Measurements from ENCODE around the gene PIN1. TPM values are rescaled to one million over a fixed set of nuclear protein-coding genes. Genes with fewer than 3 reads are reported as not detected.
A peak's percentile ranks its signal among the peaks of the same experiment; 100 is the strongest.

Gene PIN1
- polyA plus RNA-seq, 3 donors: 67.4 to 79.8 (median 68.3) TPM

- TF ChIP-seq CTCF (IDR thresholded peaks at IDR 0.05): no peak
- Histone ChIP-seq H3K4me3 (replicated peaks in 1 of 3; ENCODE audit: low read depth in 2 of 3, low read length in 3 of 3) (peak overlapping the region; percentile 61 to 93 (median 90)), H3K9me3 (replicated peaks in 1 of 2; ENCODE audit: control insufficient read depth in 1 of 2, insufficient read depth in 1 of 2, low read length in 2 of 2) (no peaks in the 10 kb centered on the region), H3K4me1 (ENCODE audit: control insufficient read depth in 1 of 2, insufficient read depth in 2 of 2, low read length in 2 of 2) (peaks cover 24 to 29% of the 10 kb centered on the region in 2 donors), H2AFZ (ENCODE audit: insufficient read depth, low read depth, low read length, poor library complexity, severe bottlenecking) (peak overlapping the region; percentile 99), H3K4me2 (replicated peaks; ENCODE audit: extremely low read depth, low read length, poor library complexity, severe bottlenecking) (peak overlapping the region; percentile 95), H3K27me3 (ENCODE audit: control insufficient read depth in 2 of 2, insufficient read depth in 2 of 2, low read length in 2 of 2) (no peaks in the 10 kb centered on the region), H3K27ac (ENCODE audit: low read depth in 1 of 2, low read length in 2 of 2) (peak overlapping the region; percentile 64 to 82), H3K9ac (ENCODE audit: insufficient read depth, low read length, poor library complexity, severe bottlenecking) (peak overlapping the region; percentile 79), H3K79me2 (ENCODE audit: insufficient read depth, low read length) (no peaks in the 10 kb centered on the region), H3K36me3 (replicated peaks in 1 of 2; ENCODE audit: control insufficient read depth in 1 of 2, insufficient read depth in 2 of 2, low read length in 2 of 2) (no peaks in the 10 kb centered on the region), H4K20me1 (ENCODE audit: insufficient read depth, low read length) (no peaks in the 10 kb centered on the region)
- no peaks in the 10 kb centered on the region for H3K36me3 Mint-ChIP-seq
- WGBS (ENCODE audit: insufficient coverage): 13% methylated on average over 17 of the region's 36 CpGs
- H3K27ac Mint-ChIP-seq: peak overlapping the region; percentile 52 to 100 (median 96)
- DNase-seq: peak in 2 of 3 donors; percentile 28 to 40
- H3K4me1 Mint-ChIP-seq: peaks cover 27% of the 10 kb centered on the region
- intact Hi-C loops (cut with micrococcal nuclease): loop anchor here (5.0 to 10.0 kb wide), 6 partner anchors 478 to 958 kb away; partner anchors contain the start of genes MBD3L1 (in 1 of the 2), ZNF317 (in 1 of the 2) and ZNF558 (in 1 of the 2)
- H3K4me3 Mint-ChIP-seq: peak overlapping the region; percentile 88 to 91
- peaks cover 0 to 2% (median 0%) of the 10 kb centered on the region in 3 donors for H3K27me3 Mint-ChIP-seq (ENCODE audit: low read depth in 3 of 3)
- peaks cover 0 to 2% (median 0%) of the 10 kb centered on the region in 7 donors for H3K9me3 Mint-ChIP-seq
Observed at GRCh38 chr19:9793071-9793591, 42.0 kb upstream of the PIN1 start.

DNA sequence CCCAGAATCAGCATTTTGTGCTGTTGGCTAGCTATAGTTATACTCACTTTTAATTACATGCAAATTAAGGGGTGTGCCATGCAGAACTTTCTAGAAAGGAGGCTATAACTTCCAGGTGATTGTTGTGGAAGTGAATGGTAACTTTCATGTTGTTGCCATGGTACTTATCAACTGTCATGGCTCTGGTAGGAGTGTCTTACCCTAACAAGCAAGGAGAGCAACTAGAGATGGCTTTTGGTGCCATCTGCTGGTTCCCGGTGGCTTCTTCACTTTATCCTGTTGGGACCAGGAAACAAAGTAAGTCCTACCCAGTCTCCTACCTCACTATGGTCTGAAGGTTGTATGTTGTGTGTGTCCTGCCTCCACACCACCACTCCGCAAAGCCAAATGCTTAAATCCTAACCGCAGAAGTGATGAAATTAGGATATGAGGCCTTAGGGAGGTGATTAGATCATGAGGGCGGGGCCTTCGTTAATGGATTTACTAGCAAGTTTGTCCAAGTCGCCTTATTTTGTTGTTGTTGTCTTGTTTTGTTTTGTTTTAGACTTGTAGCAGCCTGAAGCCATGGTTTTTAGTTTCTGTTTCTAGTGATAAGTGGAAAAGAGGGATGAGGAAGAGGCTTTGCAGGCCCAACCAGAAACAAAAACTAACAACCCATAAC lies 38.9 kb upstream of the PIN1 start:
- H2AFZ ChIP-seq (ENCODE audit: insufficient read depth, low read depth, low read length, poor library complexity, severe bottlenecking): peak overlapping the region; percentile 75
- no peaks in the 10 kb centered on the region for H3K36me3 ChIP-seq (replicated peaks in 1 of 2; ENCODE audit: control insufficient read depth in 1 of 2, insufficient read depth in 2 of 2, low read length in 2 of 2)
- Mint-ChIP-seq H3K27me3 (ENCODE audit: low read depth in 3 of 3) (no peaks in the 10 kb centered on the region), H3K27ac (peak overlapping the region; percentile 9 to 91 (median 72)), H3K4me3 (peak overlapping the region; percentile 23 to 43), H3K4me1 (peaks cover 34% of the 10 kb centered on the region), H3K36me3 (no peaks in the 10 kb centered on the region), H3K9me3 (peaks cover 0 to 2% (median 0%) of the 10 kb centered on the region in 7 donors)
- H3K4me2 ChIP-seq (replicated peaks; ENCODE audit: extremely low read depth, low read length, poor library complexity, severe bottlenecking): peak overlapping the region; percentile 32
- peaks cover 28 to 37% of the 10 kb centered on the region in 2 donors for H3K4me1 ChIP-seq (ENCODE audit: control insufficient read depth in 1 of 2, insufficient read depth in 2 of 2, low read length in 2 of 2)
- intact Hi-C loops (cut with micrococcal nuclease): loop anchor here (2.0 to 10.0 kb wide), 7 partner anchors 209 to 961 kb away; partner anchors contain the start of genes MBD3L1 (in 1 of the 2), ZNF317 (in 1 of the 2) and ZNF558 (in 1 of the 2)
- H3K9me3 ChIP-seq (replicated peaks in 1 of 2; ENCODE audit: control insufficient read depth in 1 of 2, insufficient read depth in 1 of 2, low read length in 2 of 2): no peaks in the 10 kb centered on the region
- H3K4me3 ChIP-seq (replicated peaks in 1 of 3; ENCODE audit: low read depth in 2 of 3, low read length in 3 of 3): no peak overlapping the region
- no peaks in the 10 kb centered on the region for H4K20me1 ChIP-seq (ENCODE audit: insufficient read depth, low read length)
- peak; percentile 85 to 94 (median 86) for DNase-seq
- H3K27ac ChIP-seq (ENCODE audit: low read depth in 1 of 2, low read length in 2 of 2): peak overlapping the region in 1 of 2 donors; percentile 71
- no peak overlapping the region for H3K9ac ChIP-seq (ENCODE audit: insufficient read depth, low read length, poor library complexity, severe bottlenecking)
- 53% methylated on average over 3 of the region's 6 CpGs for WGBS (ENCODE audit: insufficient coverage)
- H3K79me2 ChIP-seq (ENCODE audit: insufficient read depth, low read length): no peaks in the 10 kb centered on the region
- TF ChIP-seq CTCF (IDR thresholded peaks at IDR 0.05): peak; percentile 82
- H3K27me3 ChIP-seq (ENCODE audit: control insufficient read depth in 2 of 2, insufficient read depth in 2 of 2, low read length in 2 of 2): no peaks in the 10 kb centered on the region

Data from CD14-positive monocyte (primary cell).